Immature natural killer cell (primary cell): ENCODE results near the gene NKAIN1. TPM values are rescaled to one million over a fixed set of nuclear protein-coding genes. Genes with fewer than 3 reads are reported as not detected.
A peak's percentile ranks its signal among the peaks of the same experiment; 100 is the strongest.
"Not testable (repeated sequence)": the region's sequence is repeated elsewhere in the genome, so short reads cannot be mapped to it uniquely, and the experiment has no call there.

Source experiments
- DNase-seq, 3 donors: peaks; one replicate each; pipeline ENCODE4 v3.0.0; 2022; ENCODE audit warnings: mixed read lengths in 1 of 3
- H3K27ac Mint-ChIP-seq, 6 donors: one replicate each; pipeline ENCODE4 v1.8.0; 2020; ENCODE audit warnings: mixed read lengths in 6 of 6, mild to moderate bottlenecking in 5 of 6, inconsistent platforms in 4 of 6, moderate library complexity in 3 of 6
- H3K27me3 Mint-ChIP-seq, 3 donors: one replicate each; pipeline ENCODE4 v1.8.0; 2020 to 2021; ENCODE audit warnings: low read depth in 3 of 3, mild to moderate bottlenecking in 3 of 3, mixed read lengths in 3 of 3, moderate library complexity in 3 of 3, inconsistent platforms in 1 of 3
- H3K36me3 Mint-ChIP-seq, 3 donors: one replicate each; pipeline ENCODE4 v1.8.0; 2020; ENCODE audit warnings: mixed read lengths in 3 of 3, inconsistent platforms in 2 of 3, mild to moderate bottlenecking in 2 of 3
- H3K4me1 Mint-ChIP-seq, 2 donors: one replicate each; pipeline ENCODE4 v1.8.0; 2020; ENCODE audit warnings: inconsistent platforms in 2 of 2, mild to moderate bottlenecking in 2 of 2, mixed read lengths in 2 of 2, moderate library complexity in 1 of 2
- H3K4me3 Mint-ChIP-seq, 5 donors: one replicate each; pipeline ENCODE4 v1.8.0; 2020; ENCODE audit warnings: mild to moderate bottlenecking in 5 of 5, mixed read lengths in 5 of 5, inconsistent platforms in 3 of 5, moderate library complexity in 3 of 5
- H3K9me3 Mint-ChIP-seq, 6 donors: one replicate each; pipeline ENCODE4 v1.8.0; 2020; ENCODE audit warnings: mild to moderate bottlenecking in 6 of 6, mixed read lengths in 6 of 6, inconsistent platforms in 4 of 6, moderate library complexity in 3 of 6
- polyA plus RNA-seq, 3 donors: library from polyadenylated mRNA; unstranded; fragments of 300-500 nt; fragmentation: Illumina TruSeq; gene quantifications; one replicate each; pipeline ENCODE4 v1.2.3, GENCODE V29; 2021

Gene NKAIN1
- polyA plus RNA-seq: under 1 TPM in 1 of 3 donors, not detected in 2; 0.35 TPM

DNA sequence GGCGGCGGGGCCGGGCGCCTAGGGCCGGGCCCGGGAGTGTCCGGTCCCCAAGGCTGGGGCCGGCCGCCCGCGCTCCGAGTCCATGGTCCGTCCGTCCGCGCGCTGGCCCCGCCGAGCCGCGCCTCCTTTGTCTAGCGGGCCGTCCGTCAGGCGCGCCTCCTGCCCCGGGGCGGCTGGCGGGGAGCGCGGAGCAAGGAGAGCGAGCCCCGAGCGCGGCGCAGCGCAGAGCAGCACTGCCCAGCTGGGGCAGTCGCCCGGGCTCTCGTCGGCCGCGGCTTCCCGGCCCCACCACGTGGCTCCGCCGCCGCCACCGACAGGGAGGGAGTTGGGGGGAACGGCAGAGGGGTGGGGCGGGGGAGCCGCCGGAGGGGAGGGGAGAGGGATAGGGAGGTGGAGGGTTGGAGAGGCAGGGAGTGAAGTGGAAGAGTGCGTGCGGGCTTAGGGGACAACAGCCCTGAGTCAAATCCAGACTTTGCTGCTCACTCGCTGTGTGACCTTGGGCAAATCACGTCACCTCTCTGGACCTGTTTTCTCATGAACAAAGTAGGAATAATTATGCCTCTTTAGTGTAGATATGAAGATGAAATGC, at the start of gene NKAIN1:
Gene NKAIN1 (minus strand): TSS at position 235 of the 589 bp plus-strand sequence. CDS start 340 bp downstream, outside the sequence.
- H3K4me1 Mint-ChIP-seq: peaks cover 9 to 19% of the 10 kb centered on the region in 2 donors
- peaks cover 14 to 31% (median 15%) of the 10 kb centered on the region in 3 donors for H3K27me3 Mint-ChIP-seq
- peaks cover 0 to 3% (median 0%) of the 10 kb centered on the region in 3 donors for H3K36me3 Mint-ChIP-seq
- DNase-seq: no peak
- H3K4me3 Mint-ChIP-seq: peak within 1 kb of the TSS in 3 of 5 donors; percentile 46 to 71 (median 63)
- H3K27ac Mint-ChIP-seq: no peak within 1 kb of the TSS
- peaks cover 0 to 1% (median 0%) of the 10 kb centered on the region in 6 donors for H3K9me3 Mint-ChIP-seq

GRCh38 chr1:31289021-31289420, 49.3 kb upstream of the NKAIN1 start:
- H3K4me1 Mint-ChIP-seq: peaks cover 3 to 8% of the 10 kb centered on the region in 2 donors
- no peak overlapping the region for H3K4me3 Mint-ChIP-seq
- peaks cover 0 to 2% (median 0%) of the 10 kb centered on the region in 3 donors for H3K27me3 Mint-ChIP-seq
- H3K9me3 Mint-ChIP-seq: no peaks in the 10 kb centered on the region
- H3K27ac Mint-ChIP-seq: peak overlapping the region in 2 of 6 donors; percentile 17 to 25
- peaks cover 10 to 48% (median 39%) of the 10 kb centered on the region in 3 donors for H3K36me3 Mint-ChIP-seq
- DNase-seq: no peak

DNA sequence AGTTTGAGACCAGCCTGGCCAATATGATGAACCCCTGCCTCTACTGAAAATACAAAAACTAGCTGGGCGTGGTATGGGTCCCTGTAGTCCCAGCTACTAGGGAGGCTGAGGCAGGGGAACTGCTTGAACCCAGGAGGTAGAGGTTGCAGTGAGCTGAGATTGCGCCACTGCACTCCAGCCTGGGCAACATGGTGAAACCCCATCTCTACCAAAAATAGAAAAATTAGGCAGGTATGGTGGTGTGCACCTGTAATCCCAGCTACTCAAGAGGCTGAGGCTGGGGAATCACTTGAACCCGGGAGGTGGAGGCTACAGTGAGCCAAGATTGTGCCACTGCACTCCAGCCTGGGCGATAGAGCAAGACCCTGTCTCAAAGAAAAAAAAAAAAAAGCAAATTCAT, 48.1 kb upstream of the NKAIN1 start:
- DNase-seq, H3K4me3 Mint-ChIP-seq, H3K27ac Mint-ChIP-seq, H3K4me1 Mint-ChIP-seq, H3K9me3 Mint-ChIP-seq, H3K27me3 Mint-ChIP-seq: not testable (repeated sequence)
- H3K36me3 Mint-ChIP-seq: peaks cover 14 to 47% (median 37%) of the 10 kb centered on the region in 3 donors

DNA sequence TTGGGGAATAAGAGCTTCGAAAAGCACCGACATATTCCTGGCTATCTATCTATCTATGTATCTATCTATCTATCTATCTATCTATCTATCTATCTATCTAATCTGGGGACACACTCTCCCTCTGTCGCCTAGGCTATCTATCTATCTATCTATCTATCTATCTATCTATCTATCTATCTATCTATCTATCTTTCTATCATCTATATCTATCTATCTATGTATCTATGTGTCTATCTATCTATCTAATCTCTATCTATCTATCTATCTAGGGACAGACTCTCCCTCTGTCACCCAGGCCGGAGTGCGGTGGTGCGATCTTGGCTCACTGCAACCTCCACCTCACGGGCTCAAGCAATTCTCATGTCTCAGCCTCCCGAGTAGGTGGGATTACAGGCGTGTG, 42.7 kb upstream of the NKAIN1 start:
- H3K4me1 Mint-ChIP-seq, H3K4me3 Mint-ChIP-seq, H3K9me3 Mint-ChIP-seq, DNase-seq, H3K27me3 Mint-ChIP-seq: not testable (repeated sequence)
- Mint-ChIP-seq H3K36me3 (peaks cover 29 to 48% (median 35%) of the 10 kb centered on the region in 3 donors), H3K27ac (peak overlapping the region in 1 of 6 donors; percentile 48)

DNA sequence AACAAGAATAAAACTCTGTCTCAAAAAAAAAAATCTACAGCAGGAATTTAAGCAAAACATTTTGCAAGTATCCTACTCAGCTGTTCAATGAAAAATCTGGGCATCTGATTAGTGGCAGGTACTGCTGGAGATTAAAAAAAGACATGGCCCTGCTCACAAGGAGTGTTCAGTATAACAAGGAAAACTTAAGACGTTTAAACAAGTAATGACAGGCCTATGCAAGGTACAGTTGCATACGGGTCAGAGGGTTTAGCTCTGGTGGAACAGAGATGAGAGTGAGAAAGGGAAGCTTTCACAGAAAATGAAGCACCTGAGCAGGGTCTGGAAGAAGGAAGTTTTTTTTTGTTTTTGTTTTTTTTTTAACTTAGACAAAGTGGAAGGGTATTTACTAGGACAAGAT, 33.9 kb upstream of the NKAIN1 start:
- H3K9me3 Mint-ChIP-seq: no peaks in the 10 kb centered on the region
- DNase-seq: no peak
- peaks cover 23 to 34% (median 28%) of the 10 kb centered on the region in 3 donors for H3K36me3 Mint-ChIP-seq
- H3K4me1 Mint-ChIP-seq: peaks cover 4 to 5% of the 10 kb centered on the region in 2 donors
- peak overlapping the region in 1 of 6 donors; percentile 15 for H3K27ac Mint-ChIP-seq
- no peak overlapping the region for H3K4me3 Mint-ChIP-seq
- H3K27me3 Mint-ChIP-seq: no peaks in the 10 kb centered on the region

DNA sequence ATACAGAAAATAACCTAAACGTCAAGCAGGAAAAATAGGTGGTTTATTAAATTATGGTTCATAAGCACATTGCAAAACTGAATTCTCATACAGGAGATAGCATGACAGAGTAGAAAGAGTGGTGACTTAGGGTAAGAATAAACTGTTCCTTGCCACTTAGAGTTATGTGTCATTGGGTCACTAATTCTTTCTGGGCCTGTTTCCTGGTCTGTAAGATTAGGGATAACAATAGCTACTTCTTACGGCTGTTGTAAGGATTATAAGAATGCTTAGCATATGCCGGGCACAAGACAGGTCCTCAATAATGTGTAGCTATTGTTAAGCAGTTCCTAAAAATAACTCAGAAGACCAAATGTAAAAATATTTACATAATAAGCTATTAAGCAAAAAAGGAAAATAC, 32.7 kb upstream of the NKAIN1 start:
- Mint-ChIP-seq H3K4me1 (peaks cover 4 to 5% of the 10 kb centered on the region in 2 donors), H3K27me3 (no peaks in the 10 kb centered on the region), H3K9me3 (no peaks in the 10 kb centered on the region), H3K27ac (no peak overlapping the region), H3K36me3 (peaks cover 22 to 38% (median 29%) of the 10 kb centered on the region in 3 donors), H3K4me3 (no peak overlapping the region)
- DNase-seq: no peak

- Mint-ChIP-seq H3K27me3 (peaks cover 0 to 2% (median 0%) of the 10 kb centered on the region in 3 donors), H3K36me3 (peaks cover 27 to 54% (median 34%) of the 10 kb centered on the region in 3 donors), H3K9me3 (no peaks in the 10 kb centered on the region), H3K4me1 (no peaks in the 10 kb centered on the region), H3K4me3 (no peak overlapping the region), H3K27ac (peak overlapping the region in 2 of 6 donors; percentile 31 to 33)
- DNase-seq: no peak
Measured at GRCh38 chr1:31266547-31266946, 26.9 kb upstream of the NKAIN1 start.

DNA sequence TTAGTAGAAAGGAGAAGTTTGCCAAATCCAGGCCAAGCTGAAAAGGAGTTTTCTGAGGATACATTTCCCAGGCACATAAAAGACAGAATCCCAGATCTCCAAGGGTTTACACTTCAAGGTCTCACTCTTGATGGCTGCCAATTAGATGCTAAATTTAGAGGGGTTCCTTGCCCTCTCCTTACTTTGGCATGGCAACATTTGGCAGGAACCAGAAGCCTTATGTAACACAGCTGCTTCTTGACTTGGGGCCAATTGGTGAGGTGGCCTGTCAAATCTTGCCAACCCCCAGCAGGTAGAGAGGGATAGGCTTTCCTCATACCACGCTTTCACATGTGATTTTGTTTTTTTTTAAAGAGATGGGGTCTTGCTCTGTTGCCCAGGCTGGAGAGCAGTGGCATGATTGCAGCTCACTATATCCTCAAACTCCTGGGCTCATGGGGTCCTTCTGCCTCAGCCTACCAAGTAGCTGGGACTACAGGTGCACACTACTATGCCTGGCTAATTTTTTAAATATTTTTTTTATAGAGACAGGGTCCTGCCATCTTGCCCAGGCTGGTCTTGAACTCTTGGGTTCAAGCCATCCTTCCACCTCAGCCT, 25.2 kb upstream of the NKAIN1 start:
- no peak for DNase-seq
- Mint-ChIP-seq H3K9me3 (no peaks in the 10 kb centered on the region), H3K36me3 (peaks cover 27 to 51% (median 32%) of the 10 kb centered on the region in 3 donors), H3K27me3 (peaks cover 0 to 2% (median 0%) of the 10 kb centered on the region in 3 donors), H3K4me1 (no peaks in the 10 kb centered on the region), H3K4me3 (no peak overlapping the region), H3K27ac (peak overlapping the region in 1 of 6 donors; percentile 49)

- peaks cover 19 to 53% (median 27%) of the 10 kb centered on the region in 3 donors for H3K36me3 Mint-ChIP-seq
- H3K27ac Mint-ChIP-seq: peak overlapping the region in 2 of 6 donors; percentile 53 to 61
- no peak overlapping the region for H3K4me3 Mint-ChIP-seq
- no peak for DNase-seq
- peaks cover 0 to 2% (median 0%) of the 10 kb centered on the region in 3 donors for H3K27me3 Mint-ChIP-seq
- H3K4me1 Mint-ChIP-seq: no peaks in the 10 kb centered on the region
- H3K9me3 Mint-ChIP-seq: no peaks in the 10 kb centered on the region
Measured at GRCh38 chr1:31263408-31263807, 23.7 kb upstream of the NKAIN1 start.

DNA sequence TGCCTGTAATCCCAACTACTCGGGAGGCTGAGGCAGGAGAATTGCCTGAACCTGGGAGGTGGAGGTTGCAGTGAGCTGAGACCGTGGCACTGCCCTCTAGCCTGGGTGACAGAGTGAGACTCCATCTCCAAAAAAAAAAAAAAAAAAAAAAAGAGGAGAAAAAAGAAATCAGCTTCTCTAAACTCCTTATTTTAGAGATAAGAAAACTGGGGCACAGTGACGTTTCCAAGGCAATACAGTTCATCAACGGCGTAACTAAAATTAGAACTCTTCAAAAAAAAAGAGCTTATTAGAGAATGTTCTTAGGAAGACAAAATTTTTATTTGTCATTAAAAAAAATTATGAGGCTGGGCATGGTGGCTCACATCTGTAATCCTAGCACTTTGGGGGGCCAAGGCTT, 22.7 kb upstream of the NKAIN1 start:
- H3K27ac Mint-ChIP-seq, DNase-seq, H3K4me1 Mint-ChIP-seq, H3K9me3 Mint-ChIP-seq, H3K4me3 Mint-ChIP-seq, H3K27me3 Mint-ChIP-seq: not testable (repeated sequence)
- peaks cover 20 to 54% (median 29%) of the 10 kb centered on the region in 3 donors for H3K36me3 Mint-ChIP-seq

DNA sequence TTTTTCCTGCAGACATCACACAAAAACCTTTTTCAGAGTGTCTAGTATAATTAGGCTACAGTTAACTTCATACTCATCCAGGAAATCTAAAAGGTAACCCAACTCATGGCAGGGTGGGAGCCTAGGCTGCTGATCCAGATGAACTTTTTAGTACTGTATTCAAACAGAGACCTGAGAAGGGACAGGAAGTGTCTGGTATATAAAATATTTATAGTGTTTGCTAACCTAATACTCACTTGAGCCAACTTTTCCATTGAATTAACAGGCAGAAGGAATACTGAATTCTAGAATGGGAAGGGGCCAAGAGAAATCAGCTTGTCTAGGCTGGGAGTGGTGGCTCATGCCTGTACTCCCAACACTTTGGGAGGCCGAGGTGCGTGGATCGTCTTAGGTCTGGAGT, 22.2 kb upstream of the NKAIN1 start:
- H3K27me3 Mint-ChIP-seq: peaks cover 0 to 1% (median 0%) of the 10 kb centered on the region in 3 donors
- H3K36me3 Mint-ChIP-seq: peaks cover 20 to 55% (median 29%) of the 10 kb centered on the region in 3 donors
- DNase-seq: no peak
- H3K4me1 Mint-ChIP-seq: no peaks in the 10 kb centered on the region
- H3K27ac Mint-ChIP-seq: no peak overlapping the region
- no peaks in the 10 kb centered on the region for H3K9me3 Mint-ChIP-seq
- H3K4me3 Mint-ChIP-seq: no peak overlapping the region

DNA sequence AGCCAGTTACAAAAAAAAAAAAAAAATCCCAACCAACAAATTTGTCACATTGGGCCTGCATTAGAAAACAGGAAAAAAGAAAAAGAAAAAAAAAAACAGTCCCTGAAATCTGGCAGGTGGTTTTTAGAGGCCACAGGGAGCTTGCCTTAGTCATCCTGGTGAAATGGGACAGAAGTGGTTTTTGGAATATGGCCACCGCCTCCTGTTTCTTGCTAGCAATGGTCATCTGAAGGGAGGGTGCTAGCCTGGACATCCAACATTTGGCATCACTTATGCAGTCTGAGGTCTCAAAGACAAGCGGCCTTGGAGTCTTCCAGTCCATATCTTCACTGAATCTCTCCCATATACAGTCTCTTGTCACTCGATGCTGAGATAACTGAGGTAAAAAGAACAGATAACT, 20.1 kb upstream of the NKAIN1 start:
- Mint-ChIP-seq H3K4me1 (no peaks in the 10 kb centered on the region), H3K9me3 (no peaks in the 10 kb centered on the region), H3K27me3 (no peaks in the 10 kb centered on the region), H3K4me3 (no peak overlapping the region), H3K36me3 (peaks cover 18 to 37% (median 19%) of the 10 kb centered on the region in 3 donors), H3K27ac (no peak overlapping the region)
- no peak for DNase-seq

DNA sequence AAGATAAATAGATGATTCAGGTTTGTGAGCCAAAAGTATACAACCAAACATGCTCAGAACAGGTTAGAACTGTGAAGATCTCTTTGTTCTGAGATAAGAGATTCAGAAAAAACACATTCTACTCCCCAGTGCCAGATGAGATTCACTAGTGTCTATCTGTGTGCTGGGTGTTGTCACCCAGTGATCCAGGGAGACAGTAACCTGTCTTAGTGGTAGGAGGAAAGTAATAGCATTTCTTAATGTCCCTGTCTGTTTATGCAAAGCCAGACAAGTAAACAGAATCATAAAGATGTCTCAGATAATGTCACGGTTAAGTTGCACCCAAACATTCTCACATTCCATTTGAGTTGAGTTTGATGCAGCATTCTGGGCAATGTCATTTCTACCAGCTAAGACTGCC, 18.9 kb upstream of the NKAIN1 start:
- DNase-seq: no peak
- no peaks in the 10 kb centered on the region for H3K27me3 Mint-ChIP-seq
- H3K9me3 Mint-ChIP-seq: no peaks in the 10 kb centered on the region
- H3K4me1 Mint-ChIP-seq: no peaks in the 10 kb centered on the region
- no peak overlapping the region for H3K27ac Mint-ChIP-seq
- no peak overlapping the region for H3K4me3 Mint-ChIP-seq
- H3K36me3 Mint-ChIP-seq: peaks cover 18 to 37% (median 19%) of the 10 kb centered on the region in 3 donors

DNA sequence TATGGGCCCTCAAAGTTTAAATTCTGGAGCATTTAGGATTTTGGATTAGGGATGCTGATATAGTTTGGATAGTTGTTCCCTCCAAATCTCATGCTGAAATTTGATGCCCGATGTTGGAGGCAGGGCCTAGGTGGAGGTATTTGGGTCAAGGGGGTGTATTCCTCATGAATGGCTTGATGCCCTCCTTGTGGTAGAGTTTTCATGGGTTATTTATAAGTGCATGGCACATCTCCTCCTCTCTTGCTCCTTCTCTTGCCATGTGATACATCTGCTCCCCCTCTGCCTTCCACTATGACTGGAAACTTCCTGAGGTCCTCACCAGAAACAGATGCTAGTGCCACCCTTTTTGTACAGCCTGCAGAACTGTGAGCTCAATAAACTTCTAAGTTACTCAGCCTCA, 17.5 kb upstream of the NKAIN1 start:
- no peak overlapping the region for H3K4me3 Mint-ChIP-seq
- H3K9me3 Mint-ChIP-seq: no peaks in the 10 kb centered on the region
- H3K27me3 Mint-ChIP-seq: no peaks in the 10 kb centered on the region
- peaks cover 18 to 37% (median 19%) of the 10 kb centered on the region in 3 donors for H3K36me3 Mint-ChIP-seq
- DNase-seq: no peak
- no peaks in the 10 kb centered on the region for H3K4me1 Mint-ChIP-seq
- H3K27ac Mint-ChIP-seq: no peak overlapping the region
